Right lobe of liver (tissue), 4 donors: Measurements from ENCODE around the gene APOL2.
"Not testable (repeated sequence)": the region's sequence is repeated elsewhere in the genome, so short reads cannot be mapped to it uniquely, and the experiment has no call there.

Experiments used
- CTCF ChIP-seq, 4 donors: fragments of 200-600 bp in 3 of 4; fragments of 450-650 bp in 1 of 4; IDR thresholded peaks; one replicate each; pipeline versions ENCODE4 v1.5.1 to v1.8.0; 2016 to 2022; ENCODE audit warnings: antibody characterized with exemption in 4 of 4, mild to moderate bottlenecking in 2 of 4
- POLR2A ChIP-seq: fragments of 450-650 bp; IDR thresholded peaks from one replicate; pipeline ENCODE4 v1.6.1; 2017; ENCODE audit warnings: antibody characterized with exemption, mild to moderate bottlenecking
- donor health status: DM: no; HTN: no; CAD: no.
- donor health status: DM: no; HTN: no; CAD: no.
- donor health status: DM: no; HTN: yes; CAD: no.

DNA sequence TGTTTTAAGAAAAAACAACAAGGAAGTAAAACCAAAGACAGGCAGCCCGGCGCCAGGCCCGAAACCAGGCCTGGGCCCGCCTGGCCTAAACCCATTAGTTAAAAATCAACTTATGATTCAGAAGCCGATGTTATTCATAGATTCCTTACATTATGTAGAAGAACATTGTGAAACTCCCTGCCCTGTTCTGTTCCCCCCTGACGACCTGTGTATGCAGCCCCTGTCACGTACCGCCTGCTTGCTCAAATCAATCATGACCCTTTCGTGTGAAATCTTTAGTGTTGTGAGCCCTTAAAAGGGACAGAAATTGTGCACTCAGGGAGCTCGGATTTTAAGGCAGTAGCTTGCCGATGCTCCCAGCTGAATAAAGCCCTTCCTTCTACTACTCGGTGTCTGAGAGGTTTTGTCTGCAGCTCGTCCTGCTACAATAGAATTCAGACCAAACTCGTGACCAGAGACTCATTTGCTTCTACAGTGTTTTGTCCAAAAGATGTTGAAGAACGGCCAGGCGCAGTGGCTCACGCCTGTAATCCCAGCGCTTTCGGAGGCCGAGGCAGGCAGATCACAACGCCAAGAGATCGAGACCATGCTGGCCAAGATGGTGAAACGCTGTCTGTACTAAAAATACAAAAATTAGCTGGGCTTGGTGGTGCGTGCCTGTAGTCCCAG lies 11.1 kb upstream of the APOL2 start:
- not testable (repeated sequence) for TF ChIP-seq CTCF (IDR thresholded peaks at IDR 0.05); POLR2A
